ENCODE measurements around the gene SLC11A1. TPM values are rescaled to one million over a fixed set of nuclear protein-coding genes. Genes with fewer than 3 reads are reported as not detected.

Gene SLC11A1
- total RNA-seq, 1 donor from 2014 or later, result 0.89 TPM

DNA sequence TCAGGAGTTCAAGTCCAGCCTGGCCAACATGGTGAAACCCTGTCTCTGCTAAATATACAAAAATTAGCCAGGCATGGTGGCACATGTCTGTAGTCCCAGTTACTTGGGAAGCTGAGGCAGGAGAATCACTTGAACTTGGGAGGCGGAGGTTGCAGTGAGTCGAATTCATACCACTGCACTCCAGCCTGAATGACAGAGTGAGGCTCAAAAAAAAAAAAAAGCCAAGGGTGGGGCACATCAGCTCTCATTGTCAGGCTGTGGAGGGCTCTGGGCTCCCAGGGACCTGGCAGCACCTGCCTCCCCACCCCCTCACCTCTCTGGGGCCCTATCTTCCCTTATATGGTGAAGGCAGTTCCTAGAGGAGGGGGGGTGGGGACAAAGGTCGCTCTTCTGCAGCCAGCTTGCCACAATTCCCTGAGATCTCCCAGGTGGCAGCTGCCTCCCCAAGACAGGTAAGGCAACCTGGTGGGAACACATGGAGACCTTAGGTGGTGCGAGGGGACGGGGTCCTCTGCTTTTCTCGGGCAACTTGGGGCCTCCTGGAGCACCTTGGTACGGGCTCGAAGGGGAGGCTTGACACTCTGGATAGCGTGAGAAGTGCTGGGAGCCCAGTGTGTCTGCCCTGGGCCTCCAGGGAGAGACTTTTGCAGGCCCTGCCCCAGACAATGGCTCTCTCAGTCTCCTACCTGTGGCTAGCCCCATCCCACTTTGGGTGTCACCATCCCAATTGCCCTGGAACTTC lies 36.8 kb downstream of the SLC11A1 start, which contains the start of gene VIL1:
Gene VIL1, plus strand, starts transcription at position 407 of the 742 bp plus-strand sequence. CDS start 4,656 bp downstream, outside the sequence.
- H3K4me1 Mint-ChIP-seq, result no peaks in the 10 kb centered on the region
- no peak within 1 kb of the TSS for H3K27ac Mint-ChIP-seq
- DNase-seq (no peak), ATAC-seq (ENCODE audit: low read depth) (no peak)
- intact Hi-C loops (cut with micrococcal nuclease), result no loop called here
- POLR2A ChIA-PET, result no interaction called here
- no peaks in the 10 kb centered on the region for H3K9me3 Mint-ChIP-seq
- H3K27me3 Mint-ChIP-seq, result no peaks in the 10 kb centered on the region
- TF ChIP-seq, protein P1, sequence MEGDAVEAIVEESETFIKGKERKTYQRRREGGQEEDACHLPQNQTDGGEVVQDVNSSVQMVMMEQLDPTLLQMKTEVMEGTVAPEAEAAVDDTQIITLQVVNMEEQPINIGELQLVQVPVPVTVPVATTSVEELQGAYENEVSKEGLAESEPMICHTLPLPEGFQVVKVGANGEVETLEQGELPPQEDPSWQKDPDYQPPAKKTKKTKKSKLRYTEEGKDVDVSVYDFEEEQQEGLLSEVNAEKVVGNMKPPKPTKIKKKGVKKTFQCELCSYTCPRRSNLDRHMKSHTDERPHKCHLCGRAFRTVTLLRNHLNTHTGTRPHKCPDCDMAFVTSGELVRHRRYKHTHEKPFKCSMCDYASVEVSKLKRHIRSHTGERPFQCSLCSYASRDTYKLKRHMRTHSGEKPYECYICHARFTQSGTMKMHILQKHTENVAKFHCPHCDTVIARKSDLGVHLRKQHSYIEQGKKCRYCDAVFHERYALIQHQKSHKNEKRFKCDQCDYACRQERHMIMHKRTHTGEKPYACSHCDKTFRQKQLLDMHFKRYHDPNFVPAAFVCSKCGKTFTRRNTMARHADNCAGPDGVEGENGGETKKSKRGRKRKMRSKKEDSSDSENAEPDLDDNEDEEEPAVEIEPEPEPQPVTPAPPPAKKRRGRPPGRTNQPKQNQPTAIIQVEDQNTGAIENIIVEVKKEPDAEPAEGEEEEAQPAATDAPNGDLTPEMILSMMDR (IDR thresholded peaks at IDR 0.05), result no peak
- no peaks in the 10 kb centered on the region for H3K36me3 Mint-ChIP-seq (ENCODE audit: low read depth)
- H3K4me3 Mint-ChIP-seq, result no peak within 1 kb of the TSS
- CTCF ChIA-PET, result no interaction called here

GRCh38 chr2:218419630-218420216 lies 37.6 kb downstream of the SLC11A1 start:
- ChIA-PET CTCF (no interaction called here), POLR2A (interaction anchor here (0.7 kb wide), 1 partner anchor 88 kb away, joined by 5 read pairs; no protein-coding TSS in a partner anchor)
- no peaks in the 10 kb centered on the region for H3K9me3 Mint-ChIP-seq
- no peaks in the 10 kb centered on the region for H3K4me1 Mint-ChIP-seq
- no peak overlapping the region for H3K4me3 Mint-ChIP-seq
- H3K27ac Mint-ChIP-seq, result no peak overlapping the region
- no peaks in the 10 kb centered on the region for H3K36me3 Mint-ChIP-seq (ENCODE audit: low read depth)
- no peaks in the 10 kb centered on the region for H3K27me3 Mint-ChIP-seq
- DNase-seq, result no peak
- TF ChIP-seq, protein P1 (IDR thresholded peaks at IDR 0.05), result no peak
- ATAC-seq (ENCODE audit: low read depth), result no peak
- intact Hi-C loops (cut with micrococcal nuclease), result no loop called here

GRCh38 chr2:218421027-218421426 lies 39.0 kb downstream of the SLC11A1 start:
- POLR2A ChIA-PET, result interaction anchor here (0.7 kb wide), 2 partner anchors 56 to 488 kb away, joined by 3 to 11 read pairs; no protein-coding TSS in a partner anchor
- TF ChIP-seq, protein P1 (IDR thresholded peaks at IDR 0.05), result no peak
- no peak overlapping the region for H3K27ac Mint-ChIP-seq

GRCh38 chr2:218422403-218423086 lies 40.5 kb downstream of the SLC11A1 start:
- no peak for ATAC-seq (ENCODE audit: low read depth)
- H3K4me1 Mint-ChIP-seq, result no peaks in the 10 kb centered on the region
- no peaks in the 10 kb centered on the region for H3K36me3 Mint-ChIP-seq (ENCODE audit: low read depth)
- ChIA-PET POLR2A (no interaction called here), CTCF (no interaction called here)
- DNase-seq, result no peak
- H3K9me3 Mint-ChIP-seq, result no peaks in the 10 kb centered on the region
- H3K4me3 Mint-ChIP-seq, result no peak overlapping the region
- no peak overlapping the region for H3K27ac Mint-ChIP-seq
- intact Hi-C loops (cut with micrococcal nuclease), result no loop called here
- H3K27me3 Mint-ChIP-seq, result no peaks in the 10 kb centered on the region
- TF ChIP-seq, protein P1 (IDR thresholded peaks at IDR 0.05), result no peak

More at GRCh38 chr2:218421027-218421426, 39.0 kb downstream of the SLC11A1 start:
- Mint-ChIP-seq H3K9me3 (no peaks in the 10 kb centered on the region), H3K27me3 (no peaks in the 10 kb centered on the region), H3K36me3 (ENCODE audit: low read depth) (no peaks in the 10 kb centered on the region), H3K4me3 (no peak overlapping the region), H3K4me1 (no peaks in the 10 kb centered on the region)
- intact Hi-C loops (cut with micrococcal nuclease), result no loop called here
- DNase-seq (no peak), ATAC-seq (ENCODE audit: low read depth) (no peak)
- CTCF ChIA-PET, result no interaction called here

- POLR2A ChIA-PET, result no interaction called here
- Mint-ChIP-seq H3K27ac (no peak overlapping the region), H3K27me3 (no peaks in the 10 kb centered on the region), H3K36me3 (ENCODE audit: low read depth) (no peaks in the 10 kb centered on the region), H3K4me3 (no peak overlapping the region), H3K4me1 (no peaks in the 10 kb centered on the region), H3K9me3 (no peaks in the 10 kb centered on the region)
- TF ChIP-seq, protein P1 (IDR thresholded peaks at IDR 0.05), result no peak
- intact Hi-C loops (cut with micrococcal nuclease), result no loop called here
- CTCF ChIA-PET, result no interaction called here
- no peak for ATAC-seq (ENCODE audit: low read depth)
- no peak for DNase-seq
Observed at GRCh38 chr2:218423584-218423983, 41.5 kb downstream of the SLC11A1 start.
